CD4-positive, alpha-beta T cell treated with Interleukin-6 at 100 ng/mL for 8 hours (primary cell): Measurements from ENCODE around the gene ARHGAP10.

ENCODE experiments used
- DNase-seq: peaks from one replicate; pipeline ENCODE4 v3.0.0-alpha.2; 2020; ENCODE audit warnings: mixed read lengths, low spot score

Gene ARHGAP10

DNA sequence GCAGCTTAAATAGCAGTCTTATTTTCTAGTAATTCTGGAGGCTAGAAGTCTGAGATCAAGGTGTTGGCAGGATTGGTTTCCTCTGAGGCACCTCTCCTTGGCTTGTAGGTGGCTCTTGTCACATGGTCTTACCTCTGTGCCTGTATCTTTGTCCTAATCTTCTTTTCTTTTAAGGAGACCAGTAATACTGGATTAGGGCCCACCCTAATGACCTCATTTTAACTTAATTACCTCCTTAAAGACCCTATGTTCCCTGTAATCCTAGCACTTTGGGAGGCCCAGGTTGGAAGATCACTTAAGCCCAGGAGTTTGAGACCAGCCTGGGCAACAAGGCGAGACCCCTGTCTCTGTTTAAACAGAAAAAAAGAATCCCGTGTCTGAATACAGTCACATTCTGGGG, 38.9 kb downstream of the ARHGAP10 start:
- no peak for DNase-seq

DNA sequence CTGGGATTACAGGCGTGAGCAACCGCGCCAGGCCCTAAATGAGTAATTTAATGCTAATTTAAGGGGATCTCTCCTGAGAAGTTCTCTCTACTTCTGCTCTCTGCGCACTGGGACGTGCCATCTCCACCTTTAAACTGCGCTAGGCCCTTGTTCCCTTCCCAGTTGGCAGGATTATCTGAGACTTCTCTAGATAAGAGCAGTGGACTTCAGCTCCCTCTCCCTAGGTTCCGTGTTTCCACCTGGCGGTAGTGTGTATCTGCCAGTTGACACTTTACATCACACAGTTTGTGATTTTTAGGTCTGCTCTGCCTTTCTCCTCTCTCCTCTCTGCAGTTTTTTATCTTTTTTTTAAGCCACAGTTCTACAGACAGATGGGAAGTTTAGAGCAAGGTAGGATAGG, 40.2 kb downstream of the ARHGAP10 start:
- no peak for DNase-seq

DNA sequence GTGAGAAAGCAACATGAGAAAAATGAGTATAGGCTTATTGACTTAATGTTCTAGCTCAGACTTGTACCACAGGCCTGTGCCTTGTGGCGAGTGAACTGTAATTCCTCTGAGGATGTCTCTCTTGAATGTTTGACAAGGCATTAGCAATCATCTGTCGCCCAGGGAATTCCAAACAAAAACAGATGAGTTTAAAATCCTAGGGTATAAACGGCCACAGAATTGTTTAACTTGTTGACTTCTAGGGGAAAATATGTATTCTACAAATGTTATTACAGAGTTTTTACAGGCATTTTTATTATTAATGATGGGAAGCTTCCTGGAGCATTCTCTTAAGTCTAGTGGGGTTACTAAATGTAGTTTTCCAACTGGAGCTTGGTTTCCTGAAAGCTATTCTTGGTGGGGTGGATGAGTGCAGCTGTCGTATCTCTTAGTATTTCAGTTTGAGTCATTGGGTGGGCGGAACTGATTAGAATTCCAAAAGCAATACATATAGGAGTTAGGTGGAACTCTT, 40.6 kb downstream of the ARHGAP10 start:
- no peak for DNase-seq

DNA sequence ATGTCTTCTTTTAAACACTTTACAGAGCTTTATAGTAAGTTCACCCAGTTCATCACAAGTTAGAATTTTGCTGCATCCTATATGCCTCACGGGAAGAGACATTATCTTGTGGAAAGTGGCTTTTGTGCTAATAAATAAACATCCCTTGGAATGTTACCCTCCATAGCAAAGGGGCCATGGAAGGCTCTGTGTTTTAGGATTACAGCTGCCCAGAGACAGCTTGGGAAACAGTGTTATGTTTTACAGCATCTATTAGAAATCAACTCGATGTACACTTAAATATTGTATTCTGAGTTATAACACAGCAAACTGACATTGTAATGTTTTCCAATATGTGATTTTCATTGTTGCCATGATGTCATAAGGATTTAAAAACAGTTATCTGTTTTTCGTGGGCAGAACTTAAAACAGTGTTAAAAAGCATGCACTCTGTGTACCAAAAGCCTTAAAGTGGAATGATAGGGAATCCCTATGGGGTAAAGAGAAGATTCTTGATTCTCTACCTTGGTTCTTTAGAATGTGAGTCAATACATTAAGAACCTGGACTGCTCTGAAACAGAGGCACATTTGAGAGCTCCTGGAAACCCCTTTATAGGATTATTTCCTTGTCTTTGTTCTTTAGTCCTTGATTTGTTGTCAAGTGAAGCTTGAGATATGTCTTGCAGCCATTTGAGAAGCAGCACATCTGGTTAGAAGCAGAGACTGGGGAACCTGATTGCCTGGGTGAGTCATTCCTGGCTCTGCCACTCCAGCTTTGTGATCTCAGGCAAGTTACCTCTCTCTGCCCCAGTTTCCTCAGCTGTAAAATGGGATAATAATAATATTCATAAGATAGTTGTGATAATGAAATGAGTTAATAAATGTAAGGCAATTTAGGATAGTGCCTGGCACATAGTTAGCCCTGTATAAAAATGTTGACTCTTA, 41.6 kb downstream of the ARHGAP10 start:
- DNase-seq: no peak

DNA sequence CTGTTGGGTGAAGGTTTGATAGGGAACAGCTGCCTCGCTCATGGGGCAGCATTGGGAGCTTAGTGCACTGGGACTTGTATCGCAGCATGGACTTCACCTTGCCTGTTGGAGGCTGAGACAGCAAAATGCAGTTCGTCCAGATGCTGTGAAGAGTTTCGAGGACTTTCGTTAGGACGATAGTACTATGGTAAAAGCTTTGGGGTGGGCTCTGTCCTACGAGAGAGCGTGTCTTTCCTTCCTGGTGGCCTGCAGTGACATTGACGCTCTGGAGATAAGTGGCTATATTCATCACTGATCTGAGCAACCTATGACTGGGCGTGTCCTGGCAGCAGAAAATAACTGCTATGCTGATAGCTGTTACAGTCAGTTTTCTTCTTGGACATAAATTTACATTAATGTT, 44.8 kb downstream of the ARHGAP10 start:
- no peak for DNase-seq

DNA sequence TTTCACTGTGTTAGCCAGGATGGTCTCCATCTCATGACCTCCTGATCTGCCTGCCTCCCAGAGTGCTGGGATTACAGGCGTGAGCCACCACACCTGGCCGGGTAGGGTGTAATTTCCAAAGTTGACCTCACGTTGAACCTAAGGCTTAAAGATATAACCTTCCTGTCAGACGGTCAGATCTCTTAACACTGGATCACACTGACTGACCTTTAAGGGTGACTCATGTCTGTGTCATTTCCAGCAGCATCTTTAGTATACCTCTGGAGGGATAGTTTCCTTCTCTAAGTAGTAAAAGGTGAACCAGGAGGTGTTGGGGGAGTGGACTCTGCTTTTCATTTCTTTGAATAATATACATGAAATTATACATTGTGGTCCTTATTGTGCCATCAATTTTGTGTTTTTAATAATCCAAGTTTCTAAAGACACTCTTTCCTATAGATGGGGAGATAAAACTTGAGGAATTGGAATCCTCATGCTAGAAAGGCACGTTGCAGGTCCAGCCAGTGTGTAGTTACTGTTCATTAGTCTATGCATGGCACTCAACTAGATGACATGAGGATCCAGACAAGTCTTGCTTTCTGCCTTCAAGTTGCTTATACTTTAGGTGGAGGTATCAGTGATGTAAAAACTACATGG, 45.7 kb downstream of the ARHGAP10 start:
- no peak for DNase-seq

DNA sequence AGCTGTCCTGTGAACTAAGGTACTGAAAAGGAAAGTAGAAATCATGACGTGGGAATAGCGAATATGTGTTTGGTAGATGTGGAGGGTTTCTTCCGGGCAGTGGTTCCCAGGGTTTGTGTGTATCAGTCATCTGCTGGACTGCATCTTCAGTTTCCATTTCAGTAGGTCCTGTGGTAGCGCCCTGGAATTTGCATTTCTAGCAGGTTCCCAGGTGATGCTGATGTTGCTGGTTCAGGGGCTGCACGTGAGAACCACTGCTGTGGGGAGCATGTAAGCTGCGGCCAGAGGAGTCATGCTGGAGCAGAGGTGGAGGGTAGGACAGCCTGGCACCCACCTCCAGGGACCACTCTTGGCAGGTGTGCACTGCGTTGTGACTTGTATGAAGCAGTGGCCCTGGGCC, 47.1 kb downstream of the ARHGAP10 start:
- no peak for DNase-seq

DNA sequence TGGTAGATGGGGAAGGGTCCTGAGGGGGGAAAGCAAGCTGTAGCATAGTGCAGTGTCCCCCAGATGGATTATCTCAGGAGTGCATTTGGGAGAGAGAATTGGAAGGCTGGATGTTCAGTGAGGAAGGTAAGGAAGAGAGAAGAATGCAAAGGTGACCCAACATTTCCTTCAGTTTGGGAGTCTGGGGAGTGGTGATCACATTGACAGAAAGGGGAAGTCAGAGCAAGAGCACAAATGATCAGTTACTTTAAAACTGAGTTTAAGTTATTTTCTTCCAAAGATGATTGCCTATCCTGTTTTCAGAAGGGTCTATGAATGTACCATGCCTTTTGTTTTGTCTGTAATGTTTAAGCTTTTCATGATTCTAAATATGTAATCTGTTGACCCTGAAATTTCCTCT, 47.6 kb downstream of the ARHGAP10 start:
- DNase-seq: no peak

DNA sequence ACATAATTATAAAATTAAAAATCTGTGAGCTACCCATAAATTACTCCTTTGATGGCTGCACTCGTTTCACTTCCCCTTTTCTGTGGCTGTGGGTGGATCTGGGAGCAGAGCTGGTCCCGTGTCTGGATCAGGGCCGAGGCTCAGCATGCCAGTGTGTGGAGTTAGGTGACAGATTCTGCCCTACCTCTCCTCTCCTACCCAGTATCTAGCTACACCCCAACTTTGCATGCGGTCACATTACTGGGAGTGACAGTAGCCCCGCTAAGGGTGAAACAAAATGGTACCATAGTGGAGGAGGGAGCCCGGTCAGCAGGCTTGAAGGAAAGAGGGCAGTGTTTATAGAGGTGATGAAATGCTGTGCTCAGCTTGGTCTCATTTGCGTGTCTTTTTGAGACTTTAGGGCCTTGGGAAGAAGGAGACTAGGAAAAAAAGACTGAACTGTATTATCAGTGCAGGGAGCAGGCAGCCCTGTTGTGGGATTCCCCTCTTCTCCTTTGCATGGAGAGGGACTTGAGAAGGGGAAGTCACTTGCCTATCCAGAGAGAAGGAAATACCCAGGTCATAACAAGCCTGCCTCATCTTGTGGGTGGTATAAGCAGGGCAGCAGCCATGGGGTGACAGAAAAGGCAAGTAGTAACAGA, 48.4 kb downstream of the ARHGAP10 start:
- no peak for DNase-seq

DNA sequence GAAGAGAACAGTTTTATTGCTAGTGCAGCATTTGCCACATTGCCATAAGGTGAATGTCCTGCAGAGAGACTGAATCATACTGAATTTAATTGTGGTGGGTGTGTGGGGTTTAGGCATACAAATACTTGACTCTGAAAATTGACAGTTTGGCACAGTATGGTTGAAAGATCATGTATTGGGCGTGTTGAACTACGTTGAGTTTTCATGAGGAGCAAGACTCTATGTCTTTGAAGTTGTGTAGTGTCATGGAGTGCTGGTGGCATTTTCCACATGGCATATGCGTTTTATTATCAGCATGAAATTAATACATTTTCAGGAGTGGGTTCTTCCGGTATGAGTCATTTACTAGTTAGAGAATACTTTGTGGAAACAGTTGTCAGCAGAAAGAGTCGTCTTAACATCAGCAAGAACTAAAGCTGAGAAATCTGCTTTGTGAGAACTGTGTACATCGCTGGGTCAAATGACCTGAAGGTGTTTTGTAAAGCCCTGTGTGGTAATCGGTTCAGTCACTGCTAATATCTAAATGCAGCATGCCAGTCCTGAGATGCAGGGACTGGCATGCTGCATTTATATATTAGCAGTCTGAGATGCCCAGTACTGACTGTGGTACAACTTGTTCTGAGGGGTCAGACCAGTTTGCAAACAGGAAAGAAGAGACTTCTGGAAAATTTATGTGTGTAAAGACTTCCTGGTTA, 50.3 kb downstream of the ARHGAP10 start:
- no peak for DNase-seq

DNA sequence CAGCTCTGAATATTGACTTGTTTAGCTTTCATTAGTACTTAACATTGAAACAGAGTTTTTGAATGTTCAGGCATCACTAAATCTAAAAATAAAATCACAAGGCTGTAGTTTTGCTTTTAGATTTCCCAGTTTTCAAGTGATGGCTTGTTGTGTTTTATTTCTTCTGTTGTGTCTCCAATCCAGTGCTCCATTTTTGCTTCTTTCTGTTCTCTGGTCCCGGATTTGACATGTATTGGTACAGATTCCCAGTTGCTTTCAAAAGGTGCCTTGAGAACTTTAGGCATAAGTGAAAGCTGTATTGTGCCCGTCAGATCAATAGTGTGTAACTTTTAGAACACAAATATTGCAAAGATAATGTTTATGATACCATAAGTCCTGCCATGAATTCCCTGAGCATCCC, 53.2 kb downstream of the ARHGAP10 start:
- no peak for DNase-seq

DNA sequence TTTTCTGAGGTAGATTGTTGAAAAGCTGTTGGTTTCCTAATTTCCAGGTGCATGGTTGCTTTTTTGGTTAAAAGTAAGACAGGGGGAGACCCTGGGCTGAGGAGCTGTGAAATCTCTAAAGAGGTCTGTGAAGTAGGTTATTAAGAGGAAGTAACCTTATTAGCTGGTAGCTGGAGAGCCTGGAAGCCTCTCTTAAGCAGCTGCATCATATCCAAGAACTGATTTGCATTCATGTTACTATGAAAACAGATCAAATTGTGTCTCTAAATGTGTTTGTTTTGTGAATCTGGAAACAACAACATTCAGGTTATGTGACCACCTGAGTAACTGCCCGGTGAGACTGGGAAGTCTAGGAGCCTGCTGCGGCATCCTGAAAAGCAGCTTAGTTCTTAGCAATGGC, 54.1 kb downstream of the ARHGAP10 start:
- DNase-seq: no peak

DNA sequence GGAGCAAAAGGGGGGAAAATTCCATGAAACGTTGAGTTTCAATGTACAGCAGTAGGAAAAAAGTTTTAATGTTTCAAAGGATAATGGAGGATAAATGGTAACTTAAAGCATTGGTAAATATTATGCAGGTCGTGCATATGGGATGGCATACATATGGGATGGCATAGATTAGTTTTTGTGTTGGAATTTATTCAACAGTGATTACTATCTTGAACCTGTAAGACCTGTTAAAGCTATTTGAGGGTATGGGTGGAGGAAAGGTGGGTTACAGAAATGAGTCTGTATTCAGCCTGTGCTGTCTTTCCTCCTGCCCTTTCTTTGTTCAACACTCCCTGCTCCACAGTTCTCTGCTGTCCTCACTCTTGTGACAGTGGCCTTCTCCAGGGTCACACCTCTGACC, 54.6 kb downstream of the ARHGAP10 start:
- no peak for DNase-seq

DNA sequence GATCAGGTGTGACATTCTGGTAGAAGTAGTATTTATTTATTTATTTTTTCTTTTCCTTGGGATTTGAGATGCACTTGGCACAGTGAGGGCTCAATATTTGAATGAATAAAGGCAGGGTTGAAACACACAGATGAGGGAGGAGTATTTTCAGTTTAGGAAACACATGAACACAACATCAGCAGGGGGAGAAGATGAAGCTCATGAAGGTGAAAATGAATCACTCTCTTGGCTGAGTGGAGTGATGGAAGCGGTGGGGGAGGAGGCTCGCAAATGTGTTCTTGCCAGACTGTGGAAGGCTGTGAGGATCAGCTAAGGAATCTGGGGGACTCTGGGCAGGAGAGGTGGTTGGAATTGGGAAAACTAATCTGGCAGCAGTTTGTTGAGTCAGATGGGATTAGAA, 55.3 kb downstream of the ARHGAP10 start:
- DNase-seq: no peak

DNA sequence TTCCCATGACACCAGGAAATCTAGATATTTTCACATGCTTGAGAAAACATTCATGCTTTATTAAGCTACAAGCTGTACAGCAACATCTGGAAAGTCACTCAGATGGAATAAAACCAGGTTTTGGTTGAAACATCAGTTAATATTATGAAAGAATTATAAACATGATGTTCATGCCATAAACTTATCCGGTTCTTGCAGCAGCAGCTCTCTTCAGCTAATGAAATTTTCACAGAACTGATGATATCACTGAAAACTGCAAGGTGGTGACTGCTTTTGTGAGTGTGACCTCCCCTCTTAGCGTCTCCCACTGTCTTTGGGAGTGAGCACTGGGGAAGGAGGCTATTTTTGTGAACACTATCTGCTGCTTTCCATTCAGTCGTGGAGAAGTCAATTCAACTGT, 56.9 kb downstream of the ARHGAP10 start:
- DNase-seq: no peak

DNA sequence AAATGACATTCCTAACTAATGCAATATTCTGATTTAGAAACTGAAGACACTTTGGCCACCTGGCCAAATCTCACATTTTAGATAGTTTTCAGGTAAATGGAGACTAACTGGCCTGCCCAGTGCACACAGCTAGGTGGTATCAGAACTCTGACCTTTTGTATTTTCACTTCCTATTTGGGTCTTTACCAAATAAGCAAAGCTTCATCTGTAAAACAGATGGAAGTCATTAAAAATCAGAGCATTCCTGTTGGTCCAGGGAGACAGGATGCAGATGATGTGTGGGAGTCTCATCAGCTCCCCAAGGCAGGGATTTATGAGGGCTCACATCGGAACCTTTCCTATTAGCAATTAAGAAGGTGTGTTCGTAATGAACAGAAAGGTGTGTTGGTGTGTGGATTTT, 57.7 kb downstream of the ARHGAP10 start:
- no peak for DNase-seq

DNA sequence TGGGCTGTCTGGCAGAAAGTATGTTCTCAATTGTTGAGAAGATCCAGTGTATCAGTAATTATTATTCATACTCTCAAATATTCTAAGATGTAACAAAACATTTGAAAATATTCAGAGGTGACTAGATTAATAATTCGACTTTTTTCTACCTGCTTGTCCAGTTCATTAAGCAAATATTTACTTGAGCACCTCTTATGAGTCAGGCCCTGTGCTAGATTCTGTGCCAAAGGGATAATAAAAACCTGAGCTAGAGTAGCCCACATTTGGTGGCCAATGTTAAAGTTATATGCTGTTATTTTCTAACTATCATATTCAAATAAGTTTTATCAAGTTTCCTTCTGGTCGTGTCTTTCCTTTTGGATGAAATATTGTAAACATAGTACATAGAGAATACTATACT, 58.5 kb downstream of the ARHGAP10 start:
- no peak for DNase-seq

DNA sequence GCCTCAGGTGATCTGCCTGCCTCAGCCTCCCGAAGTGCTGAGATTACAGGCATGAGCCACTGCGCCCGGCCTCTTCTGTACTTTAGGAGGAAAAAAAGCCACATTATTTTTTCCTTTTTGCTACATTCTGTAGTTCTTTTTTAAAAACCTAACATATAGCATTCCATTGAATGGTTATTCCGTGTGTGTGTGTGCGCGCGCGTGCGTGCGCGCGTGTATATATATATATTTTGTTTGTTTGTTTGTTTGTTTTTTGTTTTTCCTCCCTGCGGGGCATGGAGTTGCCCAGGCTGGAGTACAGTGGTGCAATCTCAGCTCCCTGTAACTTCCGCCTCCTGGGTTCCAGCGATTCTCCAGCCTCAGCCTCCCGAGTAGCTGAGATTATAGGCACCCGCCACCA, 59.5 kb downstream of the ARHGAP10 start:
- no peak for DNase-seq

DNA sequence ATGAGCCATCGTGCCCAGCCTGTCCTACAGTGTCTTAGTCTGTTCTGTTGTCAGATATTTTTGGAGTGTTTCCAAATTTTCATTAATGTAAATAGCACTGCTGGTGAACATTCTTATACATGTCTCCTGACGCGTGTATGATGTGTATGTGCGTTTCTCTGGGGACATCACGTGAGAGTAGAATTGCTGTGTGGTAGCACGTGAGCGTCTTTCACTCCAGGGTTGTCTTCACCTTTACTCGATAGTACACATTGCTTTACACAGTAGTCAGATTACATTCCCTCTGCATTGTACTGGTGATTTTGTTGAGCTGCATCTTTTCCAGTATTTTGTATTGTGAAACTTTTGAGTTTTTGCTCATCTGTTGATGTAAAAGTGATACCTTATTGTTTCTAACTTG, 60.0 kb downstream of the ARHGAP10 start:
- no peak for DNase-seq

DNA sequence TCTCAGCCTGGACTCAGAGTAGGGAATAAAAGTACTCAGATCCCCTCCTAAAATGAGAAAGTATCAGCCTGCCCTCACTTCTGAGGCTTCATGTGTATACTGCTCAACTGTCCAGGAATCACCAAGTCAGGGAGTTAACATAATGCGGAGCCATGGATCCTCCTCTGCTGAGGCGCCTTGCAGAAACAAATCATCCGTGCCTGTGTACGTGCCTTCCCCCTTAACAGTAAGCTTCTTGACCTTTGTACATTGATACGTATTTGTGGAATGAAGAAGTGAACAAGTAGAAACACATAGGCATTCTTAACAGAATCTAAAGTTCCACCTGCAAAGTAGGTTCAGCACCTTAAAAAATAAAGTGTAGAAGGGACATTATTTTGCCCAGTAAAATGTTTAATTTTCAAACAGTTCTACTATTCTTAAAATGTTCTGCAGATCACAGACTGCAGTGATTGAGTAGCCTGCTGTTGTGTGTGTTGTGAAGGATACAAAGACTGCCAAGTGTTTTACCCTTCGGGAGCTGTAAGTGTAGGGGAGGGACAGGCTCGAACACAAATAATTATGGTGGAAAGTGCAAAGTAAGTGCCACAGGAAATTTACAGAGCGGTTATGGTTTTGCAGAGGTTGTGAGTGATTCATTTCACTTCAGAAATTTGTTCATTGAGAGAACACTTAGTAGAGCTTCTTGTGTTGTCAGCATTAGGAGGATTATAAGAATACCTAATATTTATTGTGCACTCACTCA, 61.9 kb downstream of the ARHGAP10 start:
- DNase-seq: no peak

DNA sequence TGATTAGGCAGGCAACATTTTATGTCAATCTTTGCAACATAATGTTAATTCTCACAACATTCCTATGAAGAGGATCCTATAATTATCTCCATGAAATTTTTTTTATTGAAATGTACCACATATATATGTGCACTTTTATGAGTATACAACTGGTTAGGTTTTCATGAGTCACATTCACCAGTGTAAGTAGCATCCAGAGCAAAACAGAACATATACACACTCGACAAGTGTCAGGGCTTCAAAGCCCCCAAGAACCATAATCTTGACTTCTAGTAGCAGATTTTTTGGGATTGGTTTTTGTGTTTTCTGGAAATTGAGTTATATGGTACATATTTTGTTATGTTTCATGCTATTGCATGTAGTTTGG, 62.4 kb downstream of the ARHGAP10 start:
- no peak for DNase-seq
